ENCODE results near the gene TFF2. TPM values are rescaled to one million over a fixed set of nuclear protein-coding genes. Genes with fewer than 3 reads are reported as not detected.

Gene TFF2
- total RNA-seq, 2 experiments from 2014 or later = not detected

- CTCF ChIA-PET = interaction anchor here (1.7 kb wide), 1 partner anchor 48 kb away, joined by 3 read pairs; no protein-coding TSS in a partner anchor
- Mint-ChIP-seq H3K36me3 (no peaks in the 10 kb centered on the region), H3K27me3 (peaks cover 26% of the 10 kb centered on the region), H3K9me3 (ENCODE audit: low read depth) (no peaks in the 10 kb centered on the region), H3K27ac (no peak overlapping the region), H3K4me3 (no peak overlapping the region), H3K4me1 (peaks cover 12% of the 10 kb centered on the region)
- no peak for DNase-seq
- no peak for ATAC-seq
Observed at GRCh38 chr21:42306366-42307035, 44.3 kb downstream of the TFF2 start.

DNA sequence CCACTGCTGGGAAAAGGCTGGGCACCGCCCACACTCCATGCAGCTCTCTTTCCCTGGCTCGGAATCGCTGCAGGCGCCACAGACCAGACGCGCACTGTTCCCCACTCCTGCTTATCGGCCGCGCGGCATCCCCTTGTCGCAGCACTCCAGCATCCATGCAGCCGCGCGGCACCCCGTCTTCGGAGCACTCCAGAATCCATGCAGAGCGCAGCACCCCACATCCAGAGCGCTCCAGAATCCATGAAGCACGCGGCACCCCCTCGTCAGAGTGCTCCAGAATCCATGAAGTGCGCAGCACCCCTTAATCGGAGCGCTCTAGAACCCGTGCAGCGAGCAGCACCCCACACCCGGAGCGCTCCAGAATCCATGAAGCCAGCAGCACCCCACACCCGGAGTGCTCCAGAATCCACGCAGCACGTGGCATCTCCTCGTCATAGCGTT, 45.1 kb downstream of the TFF2 start:
- Mint-ChIP-seq H3K36me3 (no peaks in the 10 kb centered on the region), H3K27me3 (peaks cover 26% of the 10 kb centered on the region), H3K4me1 (peaks cover 12% of the 10 kb centered on the region), H3K9me3 (ENCODE audit: low read depth) (no peaks in the 10 kb centered on the region), H3K4me3 (no peak overlapping the region), H3K27ac (no peak overlapping the region)
- no peak for DNase-seq
- no peak for ATAC-seq
- CTCF ChIA-PET = no interaction called here

DNA sequence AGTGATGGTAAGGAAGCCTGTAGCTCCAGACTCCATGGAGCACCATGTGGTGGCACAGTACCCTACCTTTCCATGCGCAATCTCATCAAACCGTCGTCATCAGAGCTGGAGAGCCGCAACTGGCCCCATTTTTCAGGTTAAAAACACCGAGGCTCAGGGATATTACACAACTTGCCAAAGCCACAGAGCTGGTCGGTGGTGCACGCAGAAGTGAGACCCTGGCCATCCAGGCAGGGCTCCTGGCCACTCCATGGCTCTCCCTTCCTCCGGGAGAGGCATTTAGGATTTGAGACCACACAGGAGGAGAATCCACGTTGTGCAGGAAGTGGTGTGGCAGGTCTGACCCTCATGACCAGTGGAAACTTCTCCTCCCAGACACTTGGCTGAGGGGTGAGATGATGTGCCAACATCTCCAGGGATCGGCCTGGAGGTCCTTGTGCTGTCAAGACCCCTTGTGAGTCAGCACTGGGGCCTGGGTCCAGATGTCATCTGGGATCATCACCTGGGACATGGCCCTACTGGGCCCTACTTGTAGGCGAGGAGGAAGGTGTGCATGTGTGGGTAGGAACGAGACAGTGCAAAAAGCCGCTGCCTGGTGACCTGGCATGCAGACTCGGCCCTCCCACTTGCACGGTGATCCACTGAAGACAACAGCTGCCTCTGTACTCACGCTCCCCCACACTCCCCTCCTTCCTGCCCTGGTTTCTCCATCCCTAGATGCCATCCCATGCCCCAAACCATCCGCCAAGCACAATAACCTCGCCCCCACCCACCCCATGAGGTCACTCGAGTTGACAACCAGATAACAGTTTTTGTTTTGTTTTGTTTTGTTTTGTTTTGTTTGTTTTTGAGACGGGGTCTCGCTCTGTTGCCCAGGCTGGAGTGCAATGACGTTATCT, 46.0 kb downstream of the TFF2 start:
- ATAC-seq = no peak
- no peak overlapping the region for H3K27ac Mint-ChIP-seq

DNA sequence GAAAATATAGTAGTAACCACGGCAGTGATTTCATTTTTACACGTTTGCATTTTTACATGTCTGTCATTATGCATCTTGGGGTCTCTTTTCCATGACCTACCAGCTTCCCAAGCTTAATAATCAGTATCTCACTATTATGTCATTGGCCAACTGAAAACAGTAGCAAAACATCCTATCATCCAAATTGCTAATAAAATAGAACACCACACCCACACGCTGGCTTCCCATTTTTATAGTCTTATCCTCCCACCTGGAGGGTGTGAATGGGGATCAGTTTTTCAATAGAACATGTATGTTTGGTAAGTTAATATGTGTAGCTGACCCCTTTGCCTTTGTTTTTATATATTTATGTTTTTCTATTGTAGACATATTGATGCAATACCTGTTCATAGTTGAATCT, 47.4 kb downstream of the TFF2 start:
- peaks cover 26% of the 10 kb centered on the region for H3K27me3 Mint-ChIP-seq
- ATAC-seq (no peak), DNase-seq (no peak)
- H3K4me3 Mint-ChIP-seq = no peak overlapping the region
- peaks cover 24% of the 10 kb centered on the region for H3K4me1 Mint-ChIP-seq
- H3K9me3 Mint-ChIP-seq (ENCODE audit: low read depth) = no peaks in the 10 kb centered on the region
- no peaks in the 10 kb centered on the region for H3K36me3 Mint-ChIP-seq
- no peak overlapping the region for H3K27ac Mint-ChIP-seq
- CTCF ChIA-PET = no interaction called here

More for the DNA sequence above, 46.0 kb downstream of the TFF2 start:
- DNase-seq = no peak
- Mint-ChIP-seq H3K4me3 (no peak overlapping the region), H3K27me3 (peaks cover 26% of the 10 kb centered on the region), H3K4me1 (peaks cover 16% of the 10 kb centered on the region), H3K36me3 (no peaks in the 10 kb centered on the region), H3K9me3 (ENCODE audit: low read depth) (no peaks in the 10 kb centered on the region)
- CTCF ChIA-PET = no interaction called here

GRCh38 chr21:42302794-42303193, 48.0 kb downstream of the TFF2 start:
- CTCF ChIA-PET = interaction anchor here (1.3 to 1.7 kb wide), 2 partner anchors 44 to 157 kb away, joined by 4 to 5 read pairs; no protein-coding TSS in a partner anchor
- no peaks in the 10 kb centered on the region for H3K9me3 Mint-ChIP-seq (ENCODE audit: low read depth)
- H3K4me3 Mint-ChIP-seq = no peak overlapping the region
- DNase-seq (no peak), ATAC-seq (no peak)
- H3K36me3 Mint-ChIP-seq = no peaks in the 10 kb centered on the region
- no peak overlapping the region for H3K27ac Mint-ChIP-seq
- H3K4me1 Mint-ChIP-seq = peaks cover 25% of the 10 kb centered on the region
- H3K27me3 Mint-ChIP-seq = peaks cover 26% of the 10 kb centered on the region

DNA sequence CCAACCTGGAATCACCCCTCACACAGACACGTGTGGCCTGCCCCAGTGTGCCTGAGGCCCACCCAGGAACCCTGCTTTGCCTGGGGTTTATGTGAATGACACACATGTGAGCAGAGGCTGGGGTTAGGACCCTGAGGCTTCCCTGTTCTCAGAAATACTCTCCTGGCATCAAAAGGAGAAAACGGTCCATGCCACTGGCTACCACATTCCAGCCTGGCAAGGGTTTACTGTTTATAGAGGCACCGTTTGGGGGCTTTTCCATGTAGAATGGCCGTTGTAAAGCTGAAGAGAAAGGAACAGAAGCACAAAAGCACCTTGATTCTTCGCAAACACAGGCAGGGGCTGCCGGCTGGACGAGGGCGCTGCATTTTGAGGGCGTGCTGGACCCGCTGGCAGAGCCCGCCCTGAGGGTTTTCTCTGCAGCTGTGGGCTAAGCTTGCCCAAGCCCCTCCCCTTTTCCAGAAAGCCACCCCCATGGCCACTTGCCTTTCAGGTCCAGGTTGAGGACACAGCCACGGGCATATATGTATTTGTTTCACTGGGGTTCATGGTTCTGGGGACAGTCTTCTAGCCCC, 48.6 kb downstream of the TFF2 start:
- DNase-seq (no peak), ATAC-seq (no peak)
- H3K36me3 Mint-ChIP-seq = no peaks in the 10 kb centered on the region
- no peaks in the 10 kb centered on the region for H3K9me3 Mint-ChIP-seq (ENCODE audit: low read depth)
- H3K27ac Mint-ChIP-seq = no peak overlapping the region
- H3K4me1 Mint-ChIP-seq = peaks cover 25% of the 10 kb centered on the region
- CTCF ChIA-PET = interaction anchor here (0.7 to 1.7 kb wide), 4 partner anchors 8 to 156 kb away, joined by 3 to 8 read pairs (median 4); no protein-coding TSS in a partner anchor
- H3K4me3 Mint-ChIP-seq = no peak overlapping the region
- H3K27me3 Mint-ChIP-seq = peaks cover 22% of the 10 kb centered on the region

- peaks cover 15% of the 10 kb centered on the region for H3K27me3 Mint-ChIP-seq
- no peaks in the 10 kb centered on the region for H3K9me3 Mint-ChIP-seq (ENCODE audit: low read depth)
- H3K4me3 Mint-ChIP-seq = no peak overlapping the region
- H3K27ac Mint-ChIP-seq = no peak overlapping the region
- DNase-seq (no peak), ATAC-seq (no peak)
- H3K4me1 Mint-ChIP-seq = peaks cover 20% of the 10 kb centered on the region
- no peaks in the 10 kb centered on the region for H3K36me3 Mint-ChIP-seq
- CTCF ChIA-PET = interaction anchor here (1.3 to 1.7 kb wide), 3 partner anchors 9 to 155 kb away, joined by 4 to 8 read pairs (median 5); no protein-coding TSS in a partner anchor
Observed at GRCh38 chr21:42301371-42302075, 49.3 kb downstream of the TFF2 start.

DNA sequence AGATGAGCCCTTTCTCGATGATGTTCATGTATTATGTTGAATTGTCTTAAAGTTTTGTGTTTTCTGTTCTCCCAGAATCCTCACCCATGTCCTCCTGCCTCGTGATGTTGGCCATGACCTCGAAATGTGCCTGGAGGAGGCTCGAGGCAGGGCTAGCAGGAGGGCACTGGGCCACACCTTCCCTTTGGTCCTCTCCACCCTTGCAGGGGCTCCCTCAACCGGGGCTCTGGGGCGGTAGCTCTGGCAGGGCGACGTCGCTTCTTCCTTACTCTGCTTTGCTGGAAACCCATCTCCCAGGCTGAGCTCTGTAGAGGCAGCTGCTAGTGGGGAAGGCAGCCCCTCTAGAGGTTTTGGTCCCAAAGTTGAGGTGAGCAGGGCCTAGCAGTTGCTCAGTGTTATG, 49.8 kb downstream of the TFF2 start:
- Mint-ChIP-seq H3K36me3 (no peaks in the 10 kb centered on the region), H3K27ac (no peak overlapping the region), H3K4me1 (peaks cover 19% of the 10 kb centered on the region), H3K27me3 (peaks cover 12% of the 10 kb centered on the region), H3K9me3 (ENCODE audit: low read depth) (no peaks in the 10 kb centered on the region), H3K4me3 (no peak overlapping the region)
- CTCF ChIA-PET = interaction anchor here (1.5 to 1.7 kb wide), 2 partner anchors 9 to 42 kb away, joined by 5 to 8 read pairs; no protein-coding TSS in a partner anchor
- ATAC-seq = no peak
- DNase-seq = no peak

- Mint-ChIP-seq H3K36me3 (no peaks in the 10 kb centered on the region), H3K27ac (no peak overlapping the region), H3K27me3 (peaks cover 6% of the 10 kb centered on the region), H3K4me1 (peaks cover 19% of the 10 kb centered on the region), H3K9me3 (ENCODE audit: low read depth) (no peaks in the 10 kb centered on the region), H3K4me3 (no peak overlapping the region)
- ATAC-seq = no peak
- no peak for DNase-seq
- CTCF ChIA-PET = interaction anchor here (1.2 to 1.7 kb wide), 2 partner anchors 10 to 62 kb away, joined by 3 to 12 read pairs; no protein-coding TSS in a partner anchor
Observed at GRCh38 chr21:42300045-42300583, 50.7 kb downstream of the TFF2 start.

GRCh38 chr21:42299324-42300044, 51.3 kb downstream of the TFF2 start:
- no peak overlapping the region for H3K4me3 Mint-ChIP-seq
- peak overlapping the region; percentile 8 for H3K27ac Mint-ChIP-seq
- peak; percentile 72 for ATAC-seq
- peak; percentile 75 for DNase-seq
- peaks cover 19% of the 10 kb centered on the region for H3K4me1 Mint-ChIP-seq
- H3K36me3 Mint-ChIP-seq = no peaks in the 10 kb centered on the region
- CTCF ChIA-PET = interaction anchor here (1.0 to 1.7 kb wide), 3 partner anchors 10 to 62 kb away, joined by 3 to 12 read pairs (median 3); no protein-coding TSS in a partner anchor
- peaks cover 4% of the 10 kb centered on the region for H3K27me3 Mint-ChIP-seq
- no peaks in the 10 kb centered on the region for H3K9me3 Mint-ChIP-seq (ENCODE audit: low read depth)

- no peak overlapping the region for H3K4me3 Mint-ChIP-seq
- DNase-seq (no peak), ATAC-seq (no peak)
- no peaks in the 10 kb centered on the region for H3K9me3 Mint-ChIP-seq (ENCODE audit: low read depth)
- H3K27me3 Mint-ChIP-seq = no peaks in the 10 kb centered on the region
- no peaks in the 10 kb centered on the region for H3K36me3 Mint-ChIP-seq
- H3K4me1 Mint-ChIP-seq = peaks cover 19% of the 10 kb centered on the region
- no peak overlapping the region for H3K27ac Mint-ChIP-seq
- CTCF ChIA-PET = interaction anchor here (1.0 to 2.7 kb wide), 4 partner anchors 11 to 61 kb away, joined by 3 to 15 read pairs (median 8); no protein-coding TSS in a partner anchor
Observed at GRCh38 chr21:42298657-42299056, 52.1 kb downstream of the TFF2 start.

GRCh38 chr21:42298237-42298636, 52.6 kb downstream of the TFF2 start:
- no peaks in the 10 kb centered on the region for H3K9me3 Mint-ChIP-seq (ENCODE audit: low read depth)
- peaks cover 19% of the 10 kb centered on the region for H3K4me1 Mint-ChIP-seq
- no peaks in the 10 kb centered on the region for H3K27me3 Mint-ChIP-seq
- CTCF ChIA-PET = interaction anchor here (1.0 to 2.7 kb wide), 4 partner anchors 12 to 39 kb away, joined by 3 to 15 read pairs (median 4); no protein-coding TSS in a partner anchor
- H3K27ac Mint-ChIP-seq = no peak overlapping the region
- H3K36me3 Mint-ChIP-seq = no peaks in the 10 kb centered on the region
- ATAC-seq (no peak), DNase-seq (no peak)
- H3K4me3 Mint-ChIP-seq = no peak overlapping the region

Measured in activated CD8-positive, alpha-beta memory T cell treated with anti-CD3 and anti-CD28 coated beads, Interleukin-2, amount 10 ng/mL, durations not matched to agents 7 days and 5 days (primary cell).